LNCaP clone FGC (cell line): ENCODE measurements around the gene FAM117B.

Experiments used
- DNase-seq: peaks from one replicate; pipeline ENCODE4 v3.0.0-alpha.2; 2011; ENCODE audit warnings: low read depth
- H3K4me3 ChIP-seq: 2 replicates; pipeline ENCODE4 v1.5.1; 2011; ENCODE audit warnings: mild to moderate bottlenecking, low read depth, low read length, control low read depth
- CTCF ChIP-seq: IDR thresholded peaks from 2 replicates; pipeline ENCODE4 v1.5.1; 2012; ENCODE audit warnings: mild to moderate bottlenecking; ENCODE audit not compliant: control insufficient read depth, insufficient read depth; ENCODE audit errors: extremely low read depth

Gene FAM117B

GRCh38 chr2:202613479-202613878 lies 21.3 kb upstream of the FAM117B start:
- no peak overlapping the region for H3K4me3 ChIP-seq
- DNase-seq, result no peak
- TF ChIP-seq CTCF, result no peak

DNA sequence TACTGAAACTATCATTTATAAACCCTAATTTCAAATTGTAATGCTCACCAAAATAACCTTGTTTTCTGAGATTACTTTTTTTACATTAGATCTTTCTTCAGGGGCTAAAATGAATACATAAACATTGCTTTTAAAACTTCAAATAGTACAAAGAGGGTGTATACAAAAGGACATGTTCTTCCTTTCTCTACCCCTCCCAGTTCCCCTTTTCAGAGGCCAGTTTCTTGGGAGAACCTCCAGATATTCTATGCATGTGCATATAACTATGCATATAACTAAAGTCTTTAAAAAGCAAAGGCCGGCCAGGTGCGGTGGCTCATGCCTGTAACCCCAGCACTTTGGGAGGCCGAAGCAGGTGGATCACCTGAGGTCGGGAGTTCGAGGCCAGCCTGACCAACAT lies 10.6 kb upstream of the FAM117B start:
- DNase-seq, result no peak
- TF ChIP-seq CTCF, result no peak
- no peak overlapping the region for H3K4me3 ChIP-seq

GRCh38 chr2:202627042-202627441 lies 7.7 kb upstream of the FAM117B start:
- no peak overlapping the region for H3K4me3 ChIP-seq
- TF ChIP-seq CTCF, result no peak
- DNase-seq, result no peak

- TF ChIP-seq CTCF, result no peak
- DNase-seq, result no peak
- no peak overlapping the region for H3K4me3 ChIP-seq
Observed at GRCh38 chr2:202628646-202629198, 6.0 kb upstream of the FAM117B start.

GRCh38 chr2:202632682-202633290 lies 2.0 kb upstream of the FAM117B start:
- DNase-seq, result no peak
- no peak overlapping the region for H3K4me3 ChIP-seq
- TF ChIP-seq CTCF, result no peak

DNA sequence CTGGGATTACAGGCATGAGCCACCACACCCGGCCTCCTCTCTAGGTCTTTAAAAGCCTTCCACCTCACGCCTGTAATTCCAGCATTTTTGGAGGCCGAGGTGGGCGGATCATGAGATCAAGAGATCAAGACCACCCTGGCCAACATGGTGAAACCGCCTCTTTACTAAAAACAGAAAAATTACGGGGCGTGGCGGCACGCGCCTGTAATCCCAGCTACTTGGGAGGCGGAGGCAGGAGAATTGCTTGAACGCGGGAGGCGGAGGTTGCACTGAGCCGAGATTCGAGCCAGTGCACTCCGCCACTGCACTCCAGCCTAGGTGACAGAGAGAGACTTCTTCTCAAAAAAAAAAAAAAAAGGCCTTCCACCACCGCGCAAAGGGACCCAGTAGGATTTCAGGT lies 1.3 kb upstream of the FAM117B start:
- no peak for TF ChIP-seq CTCF
- no peak for DNase-seq
- H3K4me3 ChIP-seq, result no peak overlapping the region
